Activated CD4-positive, alpha-beta memory T cell treated with anti-CD3 and anti-CD28 coated beads for 36 hours (primary cell): ENCODE data around the gene STK38. TPM values are rescaled to one million over a fixed set of nuclear protein-coding genes. Genes with fewer than 3 reads are reported as not detected.

Experiments used
- CTCF ChIA-PET: fragments of 350-600 bp; sonication (Branson Sonifier 250); formaldehyde crosslinking; loops from one replicate; lab custom pipeline; 2021; ENCODE audit warnings: antibody characterized with exemption, inconsistent platforms; lab: Charles Lee
- POLR2A ChIA-PET: fragments of 350-600 bp; sonication (Branson Sonifier 250); formaldehyde crosslinking; loops from one replicate; lab custom pipeline; 2021; ENCODE audit warnings: antibody characterized with exemption; lab: Charles Lee
- DNase-seq: peaks from one replicate; pipeline ENCODE4 v3.0.0-alpha.2; 2020
- H3K27ac Mint-ChIP-seq: one replicate; pipeline ENCODE4 v1.8.0; 2021; ENCODE audit warnings: mixed read lengths
- H3K27me3 Mint-ChIP-seq: one replicate; pipeline ENCODE4 v1.8.0; 2021; ENCODE audit warnings: mixed read lengths
- H3K36me3 Mint-ChIP-seq: one replicate; pipeline ENCODE4 v1.8.0; 2021; ENCODE audit warnings: mixed read lengths
- H3K4me1 Mint-ChIP-seq: one replicate; pipeline ENCODE4 v1.8.0; 2021; ENCODE audit warnings: low read depth, mixed read lengths
- H3K4me3 Mint-ChIP-seq: one replicate; pipeline ENCODE4 v1.8.0; 2021; ENCODE audit warnings: mild to moderate bottlenecking, mixed read lengths
- H3K9me3 Mint-ChIP-seq: one replicate; pipeline ENCODE4 v1.8.0; 2021; ENCODE audit warnings: mixed read lengths
- intact Hi-C: fragments of 100-400 bp; cut with micrococcal nuclease; formaldehyde crosslinking; loops from one replicate; pipeline ENCODE4 v1.15.1; 2023
- total RNA-seq, 2 experiments: library from RNA; stranded (reverse); gene quantifications; one replicate each; pipeline ENCODE4 v1.2.3, GENCODE V29; 2021

Gene STK38
- total RNA-seq, 2 experiments from 2014 or later = 25.8 to 27.5 TPM

GRCh38 chr6:36539814-36540568 lies 7.3 kb downstream of the STK38 start:
- intact Hi-C loops = loop anchor here (1.0 kb wide), 1 partner anchor 54 kb away; the partner anchor contains the start of gene SRSF3
- CTCF ChIA-PET = no interaction called here
- H3K27ac Mint-ChIP-seq = peak overlapping the region; percentile 93
- peaks cover 44% of the 10 kb centered on the region for H3K36me3 Mint-ChIP-seq
- peaks cover 56% of the 10 kb centered on the region for H3K4me1 Mint-ChIP-seq
- no peaks in the 10 kb centered on the region for H3K9me3 Mint-ChIP-seq
- H3K27me3 Mint-ChIP-seq = no peaks in the 10 kb centered on the region
- no peak overlapping the region for H3K4me3 Mint-ChIP-seq
- POLR2A ChIA-PET = interaction anchor here (0.7 kb wide), 1 partner anchor 24 kb away, joined by 3 read pairs; no protein-coding TSS in a partner anchor
- peak; percentile 26 for DNase-seq

- ChIA-PET POLR2A (no interaction called here), CTCF (no interaction called here)
- H3K27ac Mint-ChIP-seq = peak overlapping the region; percentile 64
- H3K4me1 Mint-ChIP-seq = peaks cover 62% of the 10 kb centered on the region
- H3K4me3 Mint-ChIP-seq = no peak overlapping the region
- no peaks in the 10 kb centered on the region for H3K27me3 Mint-ChIP-seq
- peaks cover 45% of the 10 kb centered on the region for H3K36me3 Mint-ChIP-seq
- no peaks in the 10 kb centered on the region for H3K9me3 Mint-ChIP-seq
- intact Hi-C loops = no loop called here
- DNase-seq = no peak
Measured at GRCh38 chr6:36536873-36537547, 10.3 kb downstream of the STK38 start.

GRCh38 chr6:36533321-36533720 lies 14.0 kb downstream of the STK38 start:
- CTCF ChIA-PET = no interaction called here
- POLR2A ChIA-PET = interaction anchor here (1.1 to 1.4 kb wide), 2 partner anchors 11 to 13 kb away, joined by 3 to 4 read pairs; no protein-coding TSS in a partner anchor

GRCh38 chr6:36526066-36526465 lies 21.2 kb downstream of the STK38 start:
- DNase-seq = no peak
- Mint-ChIP-seq H3K4me1 (peaks cover 26% of the 10 kb centered on the region), H3K36me3 (peaks cover 40% of the 10 kb centered on the region), H3K9me3 (no peaks in the 10 kb centered on the region), H3K27ac (no peak overlapping the region), H3K4me3 (no peak overlapping the region), H3K27me3 (no peaks in the 10 kb centered on the region)
- intact Hi-C loops = no loop called here
- POLR2A ChIA-PET = no interaction called here
- CTCF ChIA-PET = no interaction called here

More at GRCh38 chr6:36533321-36533720, 14.0 kb downstream of the STK38 start:
- intact Hi-C loops = no loop called here
- no peak for DNase-seq
- H3K4me1 Mint-ChIP-seq = peaks cover 61% of the 10 kb centered on the region
- H3K36me3 Mint-ChIP-seq = peaks cover 35% of the 10 kb centered on the region
- H3K27me3 Mint-ChIP-seq = no peaks in the 10 kb centered on the region
- no peak overlapping the region for H3K4me3 Mint-ChIP-seq
- no peaks in the 10 kb centered on the region for H3K9me3 Mint-ChIP-seq
- H3K27ac Mint-ChIP-seq = no peak overlapping the region

GRCh38 chr6:36525346-36525745 lies 21.9 kb downstream of the STK38 start:
- Mint-ChIP-seq H3K27me3 (no peaks in the 10 kb centered on the region), H3K27ac (no peak overlapping the region), H3K36me3 (peaks cover 43% of the 10 kb centered on the region), H3K4me1 (peaks cover 30% of the 10 kb centered on the region), H3K4me3 (no peak overlapping the region), H3K9me3 (no peaks in the 10 kb centered on the region)
- ChIA-PET POLR2A (no interaction called here), CTCF (no interaction called here)
- intact Hi-C loops = no loop called here
- DNase-seq = no peak

GRCh38 chr6:36524871-36525270 lies 22.4 kb downstream of the STK38 start:
- CTCF ChIA-PET = no interaction called here
- H3K4me3 Mint-ChIP-seq = no peak overlapping the region
- H3K36me3 Mint-ChIP-seq = peaks cover 48% of the 10 kb centered on the region
- peaks cover 34% of the 10 kb centered on the region for H3K4me1 Mint-ChIP-seq
- DNase-seq = no peak
- H3K9me3 Mint-ChIP-seq = no peaks in the 10 kb centered on the region
- H3K27me3 Mint-ChIP-seq = no peaks in the 10 kb centered on the region
- intact Hi-C loops = no loop called here
- peak overlapping the region; percentile 19 for H3K27ac Mint-ChIP-seq
- POLR2A ChIA-PET = no interaction called here

GRCh38 chr6:36523936-36524499 lies 23.3 kb downstream of the STK38 start:
- ChIA-PET CTCF (no interaction called here), POLR2A (no interaction called here)
- no peaks in the 10 kb centered on the region for H3K27me3 Mint-ChIP-seq
- no peak overlapping the region for H3K27ac Mint-ChIP-seq
- DNase-seq = no peak
- H3K36me3 Mint-ChIP-seq = peaks cover 49% of the 10 kb centered on the region
- H3K4me3 Mint-ChIP-seq = no peak overlapping the region
- H3K4me1 Mint-ChIP-seq = peaks cover 34% of the 10 kb centered on the region
- intact Hi-C loops = no loop called here
- H3K9me3 Mint-ChIP-seq = no peaks in the 10 kb centered on the region

- CTCF ChIA-PET = no interaction called here
- H3K27ac Mint-ChIP-seq = no peak overlapping the region
- POLR2A ChIA-PET = no interaction called here
- intact Hi-C loops = no loop called here
- no peaks in the 10 kb centered on the region for H3K9me3 Mint-ChIP-seq
- peaks cover 53% of the 10 kb centered on the region for H3K36me3 Mint-ChIP-seq
- no peak for DNase-seq
- no peak overlapping the region for H3K4me3 Mint-ChIP-seq
- H3K27me3 Mint-ChIP-seq = no peaks in the 10 kb centered on the region
- H3K4me1 Mint-ChIP-seq = peaks cover 31% of the 10 kb centered on the region
Measured at GRCh38 chr6:36523451-36523850, 23.8 kb downstream of the STK38 start.

- no peaks in the 10 kb centered on the region for H3K9me3 Mint-ChIP-seq
- no peaks in the 10 kb centered on the region for H3K27me3 Mint-ChIP-seq
- intact Hi-C loops = no loop called here
- peaks cover 40% of the 10 kb centered on the region for H3K4me1 Mint-ChIP-seq
- no peak overlapping the region for H3K4me3 Mint-ChIP-seq
- CTCF ChIA-PET = interaction anchor here (0.8 to 1.3 kb wide), 3 partner anchors 13 to 178 kb away, joined by 3 to 4 read pairs (median 4); no protein-coding TSS in a partner anchor
- H3K36me3 Mint-ChIP-seq = peaks cover 44% of the 10 kb centered on the region
- POLR2A ChIA-PET = no interaction called here
- no peak overlapping the region for H3K27ac Mint-ChIP-seq
- no peak for DNase-seq
Measured at GRCh38 chr6:36519352-36519751, 27.9 kb downstream of the STK38 start.

- no peak for DNase-seq
- CTCF ChIA-PET = interaction anchor here (1.7 kb wide), 1 partner anchor 29 kb away, joined by 5 read pairs; no protein-coding TSS in a partner anchor
- POLR2A ChIA-PET = no interaction called here
- Mint-ChIP-seq H3K4me3 (no peak overlapping the region), H3K36me3 (peaks cover 33% of the 10 kb centered on the region), H3K27me3 (no peaks in the 10 kb centered on the region), H3K27ac (peak overlapping the region; percentile 28), H3K4me1 (peaks cover 38% of the 10 kb centered on the region), H3K9me3 (no peaks in the 10 kb centered on the region)
- intact Hi-C loops = no loop called here
Measured at GRCh38 chr6:36517408-36517807, 29.9 kb downstream of the STK38 start.

- H3K9me3 Mint-ChIP-seq = no peaks in the 10 kb centered on the region
- POLR2A ChIA-PET = interaction anchor here (1.1 kb wide), 1 partner anchor 15 kb away, joined by 3 read pairs; no protein-coding TSS in a partner anchor
- CTCF ChIA-PET = interaction anchor here (1.7 kb wide), 1 partner anchor 29 kb away, joined by 5 read pairs; no protein-coding TSS in a partner anchor
- no peak overlapping the region for H3K4me3 Mint-ChIP-seq
- no peaks in the 10 kb centered on the region for H3K27me3 Mint-ChIP-seq
- peaks cover 38% of the 10 kb centered on the region for H3K4me1 Mint-ChIP-seq
- H3K27ac Mint-ChIP-seq = no peak overlapping the region
- DNase-seq = no peak
- H3K36me3 Mint-ChIP-seq = peaks cover 33% of the 10 kb centered on the region
- intact Hi-C loops = no loop called here
Measured at GRCh38 chr6:36516988-36517387, 30.3 kb downstream of the STK38 start.

GRCh38 chr6:36516559-36516958 lies 30.7 kb downstream of the STK38 start:
- peaks cover 33% of the 10 kb centered on the region for H3K36me3 Mint-ChIP-seq

More at GRCh38 chr6:36516559-36516958, 30.7 kb downstream of the STK38 start:
- H3K4me1 Mint-ChIP-seq = peaks cover 38% of the 10 kb centered on the region
- intact Hi-C loops = no loop called here
- H3K27ac Mint-ChIP-seq = peak overlapping the region; percentile 18
- no peak for DNase-seq
- ChIA-PET CTCF (interaction anchor here (0.8 to 1.7 kb wide), 2 partner anchors 14 to 28 kb away, joined by 3 to 5 read pairs; no protein-coding TSS in a partner anchor), POLR2A (interaction anchor here (0.6 to 1.1 kb wide), 2 partner anchors 14 to 24 kb away, joined by 3 read pairs; no protein-coding TSS in a partner anchor)
- H3K4me3 Mint-ChIP-seq = no peak overlapping the region
- no peaks in the 10 kb centered on the region for H3K27me3 Mint-ChIP-seq
- H3K9me3 Mint-ChIP-seq = no peaks in the 10 kb centered on the region
